ENCODE data around the gene TCF19.

Gene TCF19

GRCh38 chr6:31158140-31158862 lies at the start of gene TCF19:
Gene TCF19 (plus strand): TSS chr6:31158589. CDS start chr6:31159470, 881 bp downstream.
- in situ Hi-C loops (cut with MboI; ENCODE audit: low sequenced_read_pairs) = no loop called here

- in situ Hi-C loops (cut with MboI; ENCODE audit: low sequenced_read_pairs) = no loop called here
Observed at GRCh38 chr6:31110825-31111582, 47.4 kb upstream of the TCF19 start.

- in situ Hi-C loops (cut with MboI; ENCODE audit: low sequenced_read_pairs) = no loop called here
Observed at GRCh38 chr6:31111712-31112111, 46.7 kb upstream of the TCF19 start.

- in situ Hi-C loops (cut with MboI; ENCODE audit: low sequenced_read_pairs) = no loop called here
Observed at GRCh38 chr6:31112478-31112877, 45.9 kb upstream of the TCF19 start, which contains the start of gene C6orf15. Gene C6orf15 (minus strand): TSS chr6:31112575. CDS start chr6:31112555, 20 bp downstream.

- in situ Hi-C loops (cut with MboI; ENCODE audit: low sequenced_read_pairs) = no loop called here
Observed at GRCh38 chr6:31113861-31114540, 44.4 kb upstream of the TCF19 start.

GRCh38 chr6:31114541-31114878 lies 43.9 kb upstream of the TCF19 start, which contains the start of gene PSORS1C1:
Gene PSORS1C1 (plus strand): TSS chr6:31114800. CDS start chr6:31129633, 14,833 bp downstream.
- in situ Hi-C loops (cut with MboI; ENCODE audit: low sequenced_read_pairs) = no loop called here

GRCh38 chr6:31114970-31115849 lies 43.2 kb upstream of the TCF19 start:
- in situ Hi-C loops (cut with MboI; ENCODE audit: low sequenced_read_pairs) = no loop called here

- in situ Hi-C loops (cut with MboI; ENCODE audit: low sequenced_read_pairs) = no loop called here
Observed at GRCh38 chr6:31115941-31116560, 42.3 kb upstream of the TCF19 start.

- in situ Hi-C loops (cut with MboI; ENCODE audit: low sequenced_read_pairs) = no loop called here
Observed at GRCh38 chr6:31116661-31117385, 41.6 kb upstream of the TCF19 start.

- in situ Hi-C loops (cut with MboI; ENCODE audit: low sequenced_read_pairs) = no loop called here
Observed at GRCh38 chr6:31118178-31118577, 40.2 kb upstream of the TCF19 start.

GRCh38 chr6:31120151-31120915 lies 38.1 kb upstream of the TCF19 start, which contains the start of gene CDSN:
Gene CDSN (minus strand): TSS chr6:31120446. CDS start chr6:31120419, 27 bp downstream.
- in situ Hi-C loops (cut with MboI; ENCODE audit: low sequenced_read_pairs) = no loop called here

GRCh38 chr6:31121131-31121790 lies 37.1 kb upstream of the TCF19 start:
- in situ Hi-C loops (cut with MboI; ENCODE audit: low sequenced_read_pairs) = no loop called here

- in situ Hi-C loops (cut with MboI; ENCODE audit: low sequenced_read_pairs) = no loop called here
Observed at GRCh38 chr6:31122791-31123706, 35.3 kb upstream of the TCF19 start.

- in situ Hi-C loops (cut with MboI; ENCODE audit: low sequenced_read_pairs) = no loop called here
Observed at GRCh38 chr6:31125162-31125561, 33.2 kb upstream of the TCF19 start.

GRCh38 chr6:31125586-31126363 lies 32.6 kb upstream of the TCF19 start:
- in situ Hi-C loops (cut with MboI; ENCODE audit: low sequenced_read_pairs) = no loop called here

Data from HL-60/S4 (cell line).